ENCODE measurements around the gene RAD51B. TPM values are rescaled to one million over a fixed set of nuclear protein-coding genes. Genes with fewer than 3 reads are reported as not detected.
A peak's percentile ranks its signal among the peaks of the same experiment; 100 is the strongest.

Gene RAD51B
- total RNA-seq, 1 donor from 2014 or later = 16.7 TPM

GRCh38 chr14:68666899-68667298 lies 847.3 kb downstream of the RAD51B start:
- TF ChIP-seq, protein P1, sequence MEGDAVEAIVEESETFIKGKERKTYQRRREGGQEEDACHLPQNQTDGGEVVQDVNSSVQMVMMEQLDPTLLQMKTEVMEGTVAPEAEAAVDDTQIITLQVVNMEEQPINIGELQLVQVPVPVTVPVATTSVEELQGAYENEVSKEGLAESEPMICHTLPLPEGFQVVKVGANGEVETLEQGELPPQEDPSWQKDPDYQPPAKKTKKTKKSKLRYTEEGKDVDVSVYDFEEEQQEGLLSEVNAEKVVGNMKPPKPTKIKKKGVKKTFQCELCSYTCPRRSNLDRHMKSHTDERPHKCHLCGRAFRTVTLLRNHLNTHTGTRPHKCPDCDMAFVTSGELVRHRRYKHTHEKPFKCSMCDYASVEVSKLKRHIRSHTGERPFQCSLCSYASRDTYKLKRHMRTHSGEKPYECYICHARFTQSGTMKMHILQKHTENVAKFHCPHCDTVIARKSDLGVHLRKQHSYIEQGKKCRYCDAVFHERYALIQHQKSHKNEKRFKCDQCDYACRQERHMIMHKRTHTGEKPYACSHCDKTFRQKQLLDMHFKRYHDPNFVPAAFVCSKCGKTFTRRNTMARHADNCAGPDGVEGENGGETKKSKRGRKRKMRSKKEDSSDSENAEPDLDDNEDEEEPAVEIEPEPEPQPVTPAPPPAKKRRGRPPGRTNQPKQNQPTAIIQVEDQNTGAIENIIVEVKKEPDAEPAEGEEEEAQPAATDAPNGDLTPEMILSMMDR (conservative IDR thresholded peaks at IDR 0.05) = no peak
- H3K27me3 Mint-ChIP-seq (ENCODE audit: low read depth) = no peaks in the 10 kb centered on the region
- no peaks in the 10 kb centered on the region for H3K36me3 Mint-ChIP-seq (ENCODE audit: low read depth)
- peaks cover 69% of the 10 kb centered on the region for H3K4me1 Mint-ChIP-seq
- H3K27ac Mint-ChIP-seq (ENCODE audit: unreplicated experiment) = peak overlapping the region; percentile 0
- H3K9me3 Mint-ChIP-seq = no peaks in the 10 kb centered on the region
- no peak for DNase-seq (ENCODE audit: low read depth, low spot score)
- H3K4me3 Mint-ChIP-seq = no peak overlapping the region

DNA sequence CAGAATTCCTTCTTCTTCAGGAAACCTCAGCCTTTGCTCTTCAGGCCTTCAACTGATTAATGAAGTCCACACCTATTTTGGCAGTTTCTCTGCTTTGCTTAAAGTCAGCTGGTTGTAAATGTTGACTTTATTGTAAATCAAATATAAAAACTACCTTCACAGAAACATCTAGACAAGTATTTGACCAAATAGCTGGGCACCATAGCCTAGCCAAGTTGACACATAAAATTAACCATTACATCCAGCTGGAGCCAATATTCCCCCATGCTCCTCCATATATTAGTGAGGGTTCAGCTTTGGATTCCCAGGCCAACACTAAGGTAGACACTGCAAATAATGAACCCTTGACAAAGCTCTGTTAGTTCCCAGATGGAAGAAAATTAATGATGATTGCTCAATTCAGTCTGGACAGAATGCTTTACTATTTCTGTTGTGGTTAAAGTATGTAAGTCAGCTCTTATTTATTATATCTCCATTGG lies 847.8 kb downstream of the RAD51B start:
- Mint-ChIP-seq H3K9me3 (no peaks in the 10 kb centered on the region), H3K27me3 (ENCODE audit: low read depth) (no peaks in the 10 kb centered on the region), H3K27ac (ENCODE audit: unreplicated experiment) (peak overlapping the region; percentile 24), H3K4me3 (no peak overlapping the region), H3K36me3 (ENCODE audit: low read depth) (no peaks in the 10 kb centered on the region), H3K4me1 (peaks cover 68% of the 10 kb centered on the region)
- TF ChIP-seq, protein P1 (conservative IDR thresholded peaks at IDR 0.05) = no peak
- no peak for DNase-seq (ENCODE audit: low read depth, low spot score)

DNA sequence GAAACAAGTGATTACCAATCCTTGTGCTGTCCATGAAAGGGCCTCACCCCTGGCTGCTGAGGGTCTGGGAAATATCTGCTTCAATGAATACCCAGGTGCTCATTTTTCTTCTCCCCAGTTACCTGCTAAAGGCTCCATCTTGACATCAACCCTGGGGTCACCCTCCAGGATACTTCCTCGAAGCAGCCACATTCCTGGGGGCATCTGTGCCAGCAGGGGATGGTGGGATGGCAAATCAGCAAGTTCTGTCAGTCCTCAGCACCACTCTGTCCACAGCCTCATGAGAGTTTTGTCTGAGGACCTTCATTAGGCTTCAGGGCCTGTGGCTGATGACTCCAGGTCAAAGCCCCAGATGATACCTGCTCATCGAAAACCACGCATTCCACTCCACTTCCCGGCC lies 848.4 kb downstream of the RAD51B start:
- H3K9me3 Mint-ChIP-seq = no peaks in the 10 kb centered on the region
- no peak for DNase-seq (ENCODE audit: low read depth, low spot score)
- H3K4me1 Mint-ChIP-seq = peaks cover 65% of the 10 kb centered on the region
- TF ChIP-seq, protein P1 (conservative IDR thresholded peaks at IDR 0.05) = no peak
- no peak overlapping the region for H3K27ac Mint-ChIP-seq (ENCODE audit: unreplicated experiment)
- H3K4me3 Mint-ChIP-seq = no peak overlapping the region
- no peaks in the 10 kb centered on the region for H3K36me3 Mint-ChIP-seq (ENCODE audit: low read depth)
- H3K27me3 Mint-ChIP-seq (ENCODE audit: low read depth) = no peaks in the 10 kb centered on the region

DNA sequence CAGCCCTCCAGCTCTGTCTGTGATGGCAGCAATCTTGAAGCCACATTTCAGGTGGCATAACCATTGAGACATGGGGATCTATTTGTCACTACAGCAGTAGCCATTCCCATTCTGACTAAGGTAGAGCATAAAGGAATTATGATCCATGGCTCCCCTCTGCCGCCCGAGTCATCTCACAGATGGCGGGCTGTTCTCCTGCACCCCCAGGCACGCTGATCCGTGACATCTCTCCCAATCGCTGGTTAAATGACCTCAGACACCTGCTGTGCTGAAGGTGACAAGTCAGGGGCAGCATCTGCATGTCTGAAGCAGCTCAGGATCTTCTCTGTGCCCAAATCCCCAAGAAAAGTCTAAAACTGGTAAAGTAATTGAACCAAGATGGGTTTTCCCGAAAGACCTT lies 849.0 kb downstream of the RAD51B start:
- Mint-ChIP-seq H3K36me3 (ENCODE audit: low read depth) (no peaks in the 10 kb centered on the region), H3K27me3 (ENCODE audit: low read depth) (no peaks in the 10 kb centered on the region), H3K27ac (ENCODE audit: unreplicated experiment) (no peak overlapping the region), H3K4me3 (no peak overlapping the region), H3K9me3 (no peaks in the 10 kb centered on the region), H3K4me1 (peaks cover 61% of the 10 kb centered on the region)
- TF ChIP-seq, protein P1 (conservative IDR thresholded peaks at IDR 0.05) = no peak
- DNase-seq (ENCODE audit: low read depth, low spot score) = no peak

GRCh38 chr14:68669111-68669511 lies 849.5 kb downstream of the RAD51B start:
- no peak for DNase-seq (ENCODE audit: low read depth, low spot score)
- Mint-ChIP-seq H3K9me3 (no peaks in the 10 kb centered on the region), H3K4me1 (peaks cover 55% of the 10 kb centered on the region), H3K4me3 (no peak overlapping the region), H3K27ac (ENCODE audit: unreplicated experiment) (no peak overlapping the region), H3K36me3 (ENCODE audit: low read depth) (no peaks in the 10 kb centered on the region), H3K27me3 (ENCODE audit: low read depth) (no peaks in the 10 kb centered on the region)
- TF ChIP-seq, protein P1 (conservative IDR thresholded peaks at IDR 0.05) = no peak
